Measurements from ENCODE around the gene TTC17. TPM values are rescaled to one million over a fixed set of nuclear protein-coding genes. Genes with fewer than 3 reads are reported as not detected.

Gene TTC17
- total RNA-seq, 1 donor from 2014 or later, result 60.3 TPM

DNA sequence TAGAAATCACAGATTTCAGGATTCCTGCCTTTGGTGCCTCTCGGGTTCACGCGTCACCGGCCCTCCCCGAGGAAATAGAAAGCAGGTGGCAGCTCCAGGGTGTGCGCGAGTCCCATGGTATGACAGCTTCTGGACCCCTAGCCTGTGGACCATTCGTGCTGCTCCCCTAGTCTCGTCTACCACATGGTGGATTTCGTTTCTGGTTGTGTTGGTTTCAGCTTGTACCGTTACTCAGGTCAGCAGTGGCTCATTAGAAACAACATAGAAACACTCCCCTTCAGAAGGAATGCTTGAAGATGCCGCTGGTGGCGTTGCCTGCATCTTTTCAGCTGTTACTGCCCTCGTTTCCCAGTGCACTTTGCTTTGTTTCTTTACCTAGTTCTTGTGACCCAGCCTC is 700 bp downstream of the TTC17 start:
- intact Hi-C loops (cut with DNase I), result loop anchor here (2.0 kb wide), 1 partner anchor 47 kb away; no protein-coding TSS in a partner anchor
- H3K4me1 ChIP-seq, result peaks cover 6 to 13% of the 10 kb centered on the region in 2 donors
- no peaks in the 10 kb centered on the region for H3K27me3 ChIP-seq
- H3K4me3 ChIP-seq, result peak overlapping the region; percentile 92 to 100
- H3K36me3 ChIP-seq, result peaks cover 0 to 6% of the 10 kb centered on the region in 2 donors
- no peak for DNase-seq (ENCODE audit: low spot score in 2 of 2)
- H3K27ac ChIP-seq, result peak overlapping the region; percentile 92 to 94
- TF ChIP-seq, protein P1, sequence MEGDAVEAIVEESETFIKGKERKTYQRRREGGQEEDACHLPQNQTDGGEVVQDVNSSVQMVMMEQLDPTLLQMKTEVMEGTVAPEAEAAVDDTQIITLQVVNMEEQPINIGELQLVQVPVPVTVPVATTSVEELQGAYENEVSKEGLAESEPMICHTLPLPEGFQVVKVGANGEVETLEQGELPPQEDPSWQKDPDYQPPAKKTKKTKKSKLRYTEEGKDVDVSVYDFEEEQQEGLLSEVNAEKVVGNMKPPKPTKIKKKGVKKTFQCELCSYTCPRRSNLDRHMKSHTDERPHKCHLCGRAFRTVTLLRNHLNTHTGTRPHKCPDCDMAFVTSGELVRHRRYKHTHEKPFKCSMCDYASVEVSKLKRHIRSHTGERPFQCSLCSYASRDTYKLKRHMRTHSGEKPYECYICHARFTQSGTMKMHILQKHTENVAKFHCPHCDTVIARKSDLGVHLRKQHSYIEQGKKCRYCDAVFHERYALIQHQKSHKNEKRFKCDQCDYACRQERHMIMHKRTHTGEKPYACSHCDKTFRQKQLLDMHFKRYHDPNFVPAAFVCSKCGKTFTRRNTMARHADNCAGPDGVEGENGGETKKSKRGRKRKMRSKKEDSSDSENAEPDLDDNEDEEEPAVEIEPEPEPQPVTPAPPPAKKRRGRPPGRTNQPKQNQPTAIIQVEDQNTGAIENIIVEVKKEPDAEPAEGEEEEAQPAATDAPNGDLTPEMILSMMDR (IDR thresholded peaks at IDR 0.05), result no peak
- H3K9me3 ChIP-seq, result no peaks in the 10 kb centered on the region

DNA sequence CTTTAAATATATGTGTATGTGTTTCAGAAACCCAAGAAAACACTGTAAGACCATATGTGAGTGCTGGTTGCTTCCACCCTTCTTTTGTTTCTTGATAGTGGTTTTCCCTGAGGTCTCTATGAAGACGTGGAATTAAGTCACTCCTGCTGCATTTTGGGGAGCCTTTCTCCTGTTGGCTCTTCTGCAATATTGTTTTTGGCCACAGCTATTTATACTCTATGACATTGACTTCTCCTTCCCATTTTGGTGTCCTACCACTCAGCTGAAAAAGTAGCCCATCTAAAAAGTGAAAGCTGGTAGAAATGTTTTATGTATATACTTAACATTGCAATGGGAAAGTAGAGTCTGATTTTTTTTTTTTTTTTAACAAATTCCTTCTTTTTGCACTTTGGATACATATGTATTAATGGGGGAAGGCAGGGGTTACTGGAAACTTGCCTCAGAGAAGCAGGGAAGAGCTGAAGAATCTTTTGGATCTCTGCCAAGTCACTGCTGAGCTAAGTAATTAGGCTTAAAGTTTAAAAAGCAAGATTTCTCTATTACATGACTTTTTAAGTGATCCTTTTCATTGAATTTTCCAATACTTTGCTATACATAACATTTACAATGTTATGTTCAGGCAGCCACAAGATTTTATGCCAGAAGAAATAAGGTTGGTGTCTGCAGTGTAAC is 1.8 kb downstream of the TTC17 start:
- DNase-seq (ENCODE audit: low spot score in 2 of 2), result no peak
- intact Hi-C loops (cut with DNase I), result no loop called here
- peak overlapping the region in 1 of 2 donors; percentile 92 for H3K4me3 ChIP-seq
- no peak overlapping the region for H3K27ac ChIP-seq
- H3K9me3 ChIP-seq, result no peaks in the 10 kb centered on the region
- H3K4me1 ChIP-seq, result peaks cover 6 to 13% of the 10 kb centered on the region in 2 donors
- peaks cover 0 to 6% of the 10 kb centered on the region in 2 donors for H3K36me3 ChIP-seq
- TF ChIP-seq, protein P1 (IDR thresholded peaks at IDR 0.05), result no peak
- H3K27me3 ChIP-seq, result no peaks in the 10 kb centered on the region

DNA sequence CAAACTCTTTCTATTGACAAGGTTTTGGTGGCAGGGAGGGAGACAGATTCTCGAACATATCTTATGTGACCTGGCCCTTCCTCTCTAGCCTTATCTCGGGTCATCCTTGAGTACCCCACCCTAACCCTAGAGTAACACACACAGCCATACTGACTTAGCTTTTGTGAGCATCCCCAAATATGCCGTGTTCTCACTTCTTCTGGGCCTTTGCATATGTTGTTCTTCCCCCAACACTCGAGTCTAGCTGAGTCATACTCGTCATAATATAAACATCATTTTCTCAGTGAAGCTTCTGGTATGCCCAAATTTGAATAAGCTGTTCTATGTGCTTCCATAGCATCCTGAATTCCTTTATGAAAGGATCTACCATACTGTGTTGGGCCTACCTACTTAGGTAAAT is 8.0 kb downstream of the TTC17 start:
- Histone ChIP-seq H3K4me1 (no peaks in the 10 kb centered on the region), H3K9me3 (no peaks in the 10 kb centered on the region), H3K27me3 (no peaks in the 10 kb centered on the region), H3K4me3 (no peak overlapping the region), H3K27ac (no peak overlapping the region), H3K36me3 (peaks cover 0 to 14% of the 10 kb centered on the region in 2 donors)
- DNase-seq (ENCODE audit: low spot score in 2 of 2), result no peak
- intact Hi-C loops (cut with DNase I), result no loop called here
- TF ChIP-seq, protein P1 (IDR thresholded peaks at IDR 0.05), result no peak

DNA sequence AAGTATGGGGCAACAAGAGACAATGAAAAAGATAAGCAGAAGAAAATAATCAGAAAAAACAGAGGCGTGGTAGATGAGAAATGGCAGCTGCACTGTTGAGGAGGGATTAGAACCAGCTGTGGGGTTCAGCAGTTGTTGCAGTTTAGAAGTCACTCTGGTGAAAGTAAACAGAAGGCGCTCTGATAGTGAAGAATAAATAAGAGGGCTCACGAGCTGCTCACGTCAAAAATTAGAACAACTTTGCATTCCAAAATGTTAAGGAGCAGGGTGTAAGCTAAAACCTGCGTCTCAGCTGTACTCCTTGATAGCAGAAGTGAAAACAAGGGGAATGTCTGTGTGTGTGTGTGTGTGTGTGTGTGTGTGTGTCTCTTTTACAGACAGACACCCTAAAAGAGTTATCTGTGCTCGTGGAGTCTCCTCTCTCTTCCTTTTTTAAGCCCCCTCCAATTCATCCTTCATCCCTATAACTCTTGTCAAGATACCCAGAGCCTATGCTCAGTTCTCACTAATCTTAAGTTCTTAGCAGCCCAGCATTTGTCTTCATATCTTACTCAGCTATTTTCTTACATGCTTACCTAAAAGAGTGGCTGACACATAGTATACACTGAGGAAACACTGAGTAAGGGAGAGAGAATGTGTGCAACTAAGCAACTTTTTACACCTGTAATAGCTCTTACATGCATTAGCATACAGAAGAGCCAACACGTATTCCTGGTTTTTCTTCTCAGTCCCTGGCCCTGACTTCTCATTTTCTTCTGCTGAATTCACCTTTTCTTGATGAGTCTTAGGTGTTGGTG is 8.9 kb downstream of the TTC17 start:
- no peak for DNase-seq (ENCODE audit: low spot score in 2 of 2)
- intact Hi-C loops (cut with DNase I), result no loop called here
- H3K27me3 ChIP-seq, result no peaks in the 10 kb centered on the region
- TF ChIP-seq, protein P1 (IDR thresholded peaks at IDR 0.05), result no peak
- no peak overlapping the region for H3K4me3 ChIP-seq
- H3K4me1 ChIP-seq, result no peaks in the 10 kb centered on the region
- no peaks in the 10 kb centered on the region for H3K9me3 ChIP-seq
- H3K36me3 ChIP-seq, result peaks cover 0 to 11% of the 10 kb centered on the region in 2 donors
- H3K27ac ChIP-seq, result no peak overlapping the region

DNA sequence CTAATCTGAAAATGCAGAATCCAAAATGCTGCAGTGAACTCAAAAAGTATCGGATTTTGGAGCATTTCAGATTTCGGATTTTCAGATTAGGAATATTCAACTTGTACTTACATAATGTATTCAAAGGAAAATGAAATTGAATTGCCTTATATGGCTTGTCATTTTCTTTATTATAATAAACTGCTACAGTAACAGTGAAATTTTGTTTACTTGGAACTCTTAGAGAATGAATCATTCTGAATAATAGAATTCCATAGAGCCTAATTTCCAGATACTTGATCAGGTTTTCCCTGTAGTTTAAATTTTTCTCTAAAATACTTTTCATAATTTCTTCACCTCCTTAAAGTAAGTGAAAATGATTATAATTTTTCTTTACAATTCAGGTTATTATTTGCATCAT is 17.3 kb downstream of the TTC17 start:
- H3K27me3 ChIP-seq, result no peaks in the 10 kb centered on the region
- intact Hi-C loops (cut with DNase I), result no loop called here
- H3K36me3 ChIP-seq, result peaks cover 5% of the 10 kb centered on the region in 2 donors
- TF ChIP-seq, protein P1 (IDR thresholded peaks at IDR 0.05), result no peak
- no peaks in the 10 kb centered on the region for H3K4me1 ChIP-seq
- no peak overlapping the region for H3K27ac ChIP-seq
- DNase-seq (ENCODE audit: low spot score in 2 of 2), result no peak
- no peaks in the 10 kb centered on the region for H3K9me3 ChIP-seq
- H3K4me3 ChIP-seq, result no peak overlapping the region
